Amygdala (tissue), 56 donors: ENCODE results near the gene SNPH.
"Not testable (repeated sequence)": the region's sequence is repeated elsewhere in the genome, so short reads cannot be mapped to it uniquely, and the experiment has no call there.

Experiments
- DNase-seq, 56 donors: peaks; one replicate each; lab custom pipeline; 2025; lab: John Stamatoyannopoulos, UW

Gene SNPH

GRCh38 chr20:1333462-1334369, 67.6 kb downstream of the SNPH start:
- DNase-seq: no peak

DNA sequence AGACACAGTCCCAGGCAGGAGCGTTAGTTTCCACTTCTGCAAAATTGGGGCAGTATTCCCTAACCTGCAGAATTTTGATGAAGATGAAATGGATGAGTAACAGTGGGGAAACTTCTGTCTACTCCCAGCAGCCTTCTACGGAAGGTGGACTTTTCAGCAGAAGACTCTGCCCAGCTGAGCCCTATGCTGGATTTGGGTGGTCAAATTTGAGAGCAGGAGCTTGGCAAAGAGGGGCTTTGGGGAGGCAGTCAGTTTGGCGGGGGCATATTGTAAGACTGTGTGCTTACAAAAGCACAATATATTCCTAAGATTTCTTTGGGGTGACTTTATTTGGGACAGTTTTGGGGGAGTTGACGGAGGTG, 68.3 kb downstream of the SNPH start:
- DNase-seq: no peak

DNA sequence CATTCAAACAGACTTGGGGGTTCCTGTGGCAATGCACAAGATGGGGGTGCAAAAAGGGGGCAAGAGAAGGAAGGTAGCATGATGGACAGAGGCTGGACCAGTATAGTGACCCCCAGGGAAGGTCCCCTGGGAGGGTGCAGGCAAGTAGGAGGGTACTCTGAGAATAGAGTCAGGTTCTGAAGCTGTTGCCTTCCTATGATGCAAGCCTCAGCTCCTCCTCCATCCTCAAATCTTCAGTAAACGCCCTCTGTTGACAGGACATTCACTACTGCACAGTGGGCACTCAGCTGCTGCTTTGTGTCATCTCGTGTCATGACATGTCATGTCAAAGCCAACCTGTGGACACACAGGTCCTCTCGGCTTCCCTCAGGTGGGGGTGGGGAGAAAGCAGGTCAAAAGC, 68.7 kb downstream of the SNPH start:
- DNase-seq: no peak

- DNase-seq: no peak
Observed at GRCh38 chr20:1335961-1336698, 70.0 kb downstream of the SNPH start.

DNA sequence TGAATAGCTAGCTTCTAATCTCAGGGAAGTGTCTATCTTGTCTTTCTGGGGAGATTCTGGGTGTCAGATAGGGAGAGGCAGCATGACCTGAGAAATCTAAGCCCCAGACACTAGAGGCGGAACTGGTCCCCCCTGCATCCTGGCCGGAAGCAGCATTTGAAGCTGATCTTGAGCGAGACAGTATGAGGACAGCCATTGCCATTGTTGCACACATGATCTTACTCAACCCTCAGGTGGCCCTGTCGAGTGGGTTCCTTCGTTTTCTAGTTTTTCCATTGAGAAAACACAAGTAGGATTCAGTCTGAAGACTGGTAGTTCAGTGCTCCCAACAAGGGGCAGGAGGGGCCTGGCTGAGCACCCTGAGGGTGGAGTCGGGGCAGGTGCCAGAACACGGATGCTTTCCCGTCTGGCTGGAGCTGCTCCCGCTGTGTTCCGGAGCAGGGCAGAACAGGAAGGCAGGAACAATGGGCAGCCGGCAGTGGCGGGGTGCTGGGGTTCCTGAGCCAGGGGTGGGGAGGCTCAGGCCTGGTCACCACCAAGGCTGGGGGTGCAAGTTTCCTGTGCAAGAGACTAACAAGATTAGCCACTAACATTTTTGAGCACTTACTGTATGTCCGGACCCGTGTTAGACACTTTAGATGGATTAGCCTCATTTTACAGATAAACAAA, 70.7 kb downstream of the SNPH start:
- peak in 17 of 56 donors; percentile 12 to 64 (median 28) for DNase-seq

DNA sequence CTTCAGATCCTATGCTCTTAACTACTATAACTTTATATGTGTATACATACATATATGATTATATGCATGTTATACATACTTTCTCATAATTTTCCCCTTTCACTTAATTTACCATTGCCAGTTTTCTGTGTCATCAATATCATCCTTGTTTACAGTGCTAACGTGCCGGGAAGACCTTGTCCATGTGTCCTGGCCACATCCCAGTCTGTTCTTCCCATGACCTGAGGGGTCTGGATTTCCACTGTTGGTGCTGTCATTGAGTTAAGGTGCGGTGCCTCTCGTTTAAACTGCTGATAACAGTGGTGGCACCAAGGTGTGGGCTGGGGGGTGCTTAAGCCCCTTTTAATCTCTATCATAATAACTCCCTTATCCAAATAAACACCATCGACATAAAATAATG, 71.3 kb downstream of the SNPH start:
- DNase-seq: no peak

DNA sequence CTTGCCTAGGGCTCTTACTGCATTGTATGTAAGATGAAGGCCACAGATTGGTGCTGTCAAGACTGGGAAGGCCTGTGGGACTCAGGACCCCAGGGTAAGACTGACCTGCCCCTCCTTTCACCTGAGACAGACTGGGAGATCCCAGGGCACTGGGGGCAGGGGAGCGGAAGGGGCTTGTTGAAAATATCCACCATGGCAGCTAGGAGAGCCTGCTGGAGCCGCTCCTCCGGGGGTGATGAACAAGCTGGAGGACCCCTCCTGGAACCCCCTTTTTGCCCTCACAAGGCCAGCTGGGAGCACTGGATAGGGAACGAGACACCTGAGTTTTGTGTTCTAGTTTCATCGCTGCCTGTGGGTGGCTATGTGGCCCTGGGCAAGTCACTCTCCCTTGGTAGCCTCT, 72.0 kb downstream of the SNPH start:
- DNase-seq: no peak

DNA sequence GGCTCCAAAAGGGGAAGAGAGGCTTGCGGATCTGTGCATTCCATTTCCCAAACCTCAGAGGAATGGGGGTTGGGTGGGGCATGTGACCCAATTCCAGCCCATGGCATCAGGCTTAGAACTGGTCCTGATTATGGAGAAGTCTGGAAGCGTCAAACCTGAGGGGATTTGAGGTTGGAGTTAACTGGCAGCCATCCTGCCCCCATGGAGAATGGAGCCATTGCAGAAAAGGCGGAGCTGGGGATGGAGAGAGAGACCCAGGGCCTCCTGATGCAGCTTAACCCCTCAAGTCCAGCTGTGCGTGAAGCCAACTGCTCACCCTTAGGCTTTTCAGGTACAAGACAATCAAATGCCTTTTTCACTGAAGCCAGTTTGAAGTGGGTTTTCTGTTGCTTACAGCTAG, 72.7 kb downstream of the SNPH start:
- no peak for DNase-seq

GRCh38 chr20:1341561-1342265, 75.6 kb downstream of the SNPH start:
- DNase-seq: peak in 6 of 56 donors; percentile 8 to 48 (median 16)

DNA sequence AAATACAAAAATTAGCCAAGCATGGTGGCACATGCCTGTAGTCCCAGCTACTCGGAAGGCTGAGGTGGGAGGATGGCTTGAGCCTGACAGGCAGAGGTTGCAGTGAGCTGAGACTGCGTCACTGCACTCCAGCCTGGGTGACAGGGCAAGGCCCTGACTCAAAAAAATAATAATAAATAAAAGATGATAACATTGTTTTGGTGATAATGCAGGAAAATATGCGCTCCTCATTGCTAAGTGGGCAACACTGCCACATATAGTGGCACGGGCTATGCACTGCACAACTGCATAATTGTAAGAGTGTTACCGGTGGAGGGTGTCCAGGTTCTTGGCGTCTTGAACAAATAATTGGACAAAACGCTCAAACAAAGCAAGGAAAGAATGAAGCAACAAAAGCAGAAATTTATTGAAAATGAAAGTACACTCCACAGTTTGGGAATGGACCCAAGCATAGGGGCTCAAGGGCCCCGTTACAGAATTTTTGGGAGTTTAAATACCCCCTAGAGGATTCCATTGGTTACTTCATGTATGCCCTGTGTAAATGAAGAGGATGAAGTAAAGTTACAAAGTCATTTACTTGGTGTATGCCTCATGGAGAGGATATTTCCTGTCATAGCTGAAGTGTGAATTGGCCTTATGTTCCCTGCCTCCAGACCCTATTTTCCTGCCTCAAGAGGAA, 77.5 kb downstream of the SNPH start:
- DNase-seq: not testable (repeated sequence)

DNA sequence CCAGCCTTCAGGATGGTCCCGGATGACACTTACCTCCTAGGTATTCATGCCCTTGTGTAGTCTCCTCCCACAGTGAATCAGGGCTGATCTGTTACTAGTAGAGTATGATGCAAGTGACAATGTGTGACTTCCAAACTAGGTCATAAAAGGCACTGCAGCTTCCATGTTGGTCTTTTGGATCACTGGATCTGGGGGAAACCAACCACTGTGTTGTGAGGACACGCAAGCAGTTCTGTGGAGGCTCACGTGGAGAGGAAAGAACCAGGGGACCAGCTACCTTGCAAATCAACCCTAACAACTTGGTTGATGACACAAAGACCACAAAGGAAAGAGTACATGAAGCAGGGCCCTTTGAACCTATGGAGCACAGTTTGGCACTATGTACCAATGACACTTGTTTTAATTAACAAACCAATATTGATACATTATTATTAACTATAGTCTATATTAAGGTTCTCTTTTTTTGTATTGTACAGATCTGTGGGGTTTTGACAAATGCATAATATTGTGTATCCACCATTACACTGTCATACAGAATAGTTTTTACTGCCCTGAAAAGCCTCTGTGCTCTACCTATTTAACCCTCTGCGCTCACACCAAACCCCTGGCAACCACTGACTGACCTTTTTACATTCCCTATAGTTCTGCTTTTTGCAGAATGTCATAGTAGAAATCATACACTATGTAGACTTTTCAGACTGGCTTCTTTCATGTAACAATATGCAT, 79.1 kb downstream of the SNPH start:
- no peak for DNase-seq

DNA sequence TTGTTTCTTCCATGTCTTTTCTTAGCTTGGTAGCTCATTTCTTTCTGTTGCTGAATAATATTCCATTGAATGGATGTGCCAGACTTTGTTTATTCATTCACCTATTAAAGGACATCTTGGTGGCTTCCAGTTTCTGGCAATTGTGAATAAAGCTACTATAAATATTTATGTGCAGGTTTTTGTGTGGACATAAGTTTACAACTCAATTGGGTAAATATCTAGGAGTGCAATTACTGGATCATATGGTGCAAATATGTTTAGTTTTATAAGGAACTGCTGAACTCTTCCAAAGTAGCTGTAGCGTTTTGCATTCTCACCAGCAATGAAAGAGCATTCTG, 79.6 kb downstream of the SNPH start:
- DNase-seq: no peak

- no peak for DNase-seq
Observed at GRCh38 chr20:1346315-1346969, 80.3 kb downstream of the SNPH start.

DNA sequence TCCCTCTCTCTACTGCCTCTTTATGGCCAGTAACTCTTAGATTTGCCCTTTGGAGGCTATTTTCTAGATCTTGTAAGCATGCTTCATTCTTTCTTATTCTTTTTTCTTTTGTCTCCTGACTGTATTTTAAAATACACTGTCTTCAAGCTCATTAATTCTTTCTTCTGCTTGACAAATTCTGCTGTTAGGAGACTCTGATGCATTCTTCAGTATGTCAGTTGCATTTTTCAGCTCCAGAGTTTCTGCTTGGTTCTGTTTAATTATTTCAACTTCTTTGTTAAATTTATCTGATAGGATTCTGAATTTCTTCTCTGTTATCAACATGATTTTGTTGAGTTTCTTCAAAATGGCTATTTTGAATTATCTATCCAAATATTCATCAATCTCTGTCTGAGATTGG, 87.9 kb downstream of the SNPH start:
- no peak for DNase-seq

DNA sequence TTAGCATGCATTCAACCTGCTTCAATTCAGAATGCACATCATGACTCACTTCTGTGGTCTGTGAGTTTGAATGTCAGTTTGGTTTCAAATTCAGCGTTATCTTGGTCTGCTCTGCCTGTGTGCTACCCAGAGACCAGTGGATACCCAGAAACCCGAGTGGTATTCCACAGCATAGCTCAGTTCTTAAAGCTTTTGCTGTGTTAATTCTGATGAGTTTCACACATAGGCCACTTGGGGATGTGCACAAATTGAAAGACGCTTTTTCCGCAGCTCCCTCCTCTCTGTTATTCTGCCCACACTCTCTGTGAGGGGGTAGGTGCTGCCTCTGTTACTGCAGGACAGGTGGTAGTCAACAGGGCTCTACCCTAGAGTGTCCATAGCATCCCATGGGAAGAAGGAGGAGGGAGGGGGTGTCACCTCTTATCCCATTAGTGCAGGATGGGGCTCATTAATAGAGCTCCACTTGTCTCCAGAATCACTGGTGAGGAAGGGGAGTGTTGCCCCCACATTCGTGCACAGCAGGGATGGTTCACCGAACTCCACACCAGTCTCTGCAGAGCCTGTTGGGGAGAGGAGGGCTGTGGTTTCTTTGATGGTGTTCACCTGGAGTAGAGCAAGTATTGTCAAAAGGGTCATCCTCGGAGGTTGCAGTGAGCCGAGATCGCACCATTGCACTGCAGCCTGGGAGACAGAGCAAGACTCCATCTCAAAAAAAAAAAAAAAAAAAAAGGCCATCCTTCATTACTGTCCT, 92.0 kb downstream of the SNPH start:
- DNase-seq: no peak
